OCI-LY1 (cell line): ENCODE data around the gene CTXN1.

ENCODE experiments used
- H2AFZ ChIP-seq: fragments of 200-600 bp; sonication (generic), shearing (Covaris generic); 2 replicates; pipeline ENCODE4 v1.6.0; 2014; ENCODE audit warnings: antibody characterized with exemption, mild to moderate bottlenecking, low read length
- H3F3A ChIP-seq: fragments of 200-600 bp; sonication (generic), shearing (Covaris generic); 2 replicates; pipeline ENCODE4 v1.6.0; 2014; ENCODE audit warnings: mild to moderate bottlenecking, antibody characterized with exemption, low read length, moderate library complexity; ENCODE audit not compliant: insufficient read depth
- H3K27ac ChIP-seq: fragments of 200-600 bp; sonication (generic); 2 replicates; pipeline ENCODE4 v1.5.1; 2014; ENCODE audit warnings: low read length, mixed run types, mild to moderate bottlenecking, low read depth; ENCODE audit not compliant: poor library complexity, severe bottlenecking
- H3K27me3 ChIP-seq: fragments of 200-600 bp; sonication (generic); 2 replicates; pipeline ENCODE4 v1.6.0; 2014; ENCODE audit warnings: antibody characterized with exemption, mild to moderate bottlenecking, low read length, moderate library complexity; ENCODE audit not compliant: insufficient read depth
- H3K36me3 ChIP-seq: fragments of 200-600 bp; sonication (generic); 2 replicates; pipeline ENCODE4 v1.6.1; 2014; ENCODE audit warnings: mild to moderate bottlenecking, antibody characterized with exemption, low read length, moderate library complexity, mixed read lengths; ENCODE audit not compliant: insufficient read depth
- H3K4me1 ChIP-seq: fragments of 200-600 bp; sonication (generic); 2 replicates; pipeline ENCODE4 v1.5.1; 2014; ENCODE audit warnings: mild to moderate bottlenecking, low read length, moderate library complexity; ENCODE audit not compliant: insufficient read depth, severe bottlenecking
- H3K4me2 ChIP-seq: fragments of 200-600 bp; sonication (generic), shearing (Covaris generic); 2 replicates; pipeline ENCODE4 v1.6.1; 2014; ENCODE audit warnings: low read length
- H3K4me3 ChIP-seq: fragments of 200-600 bp; sonication (generic); 2 replicates; pipeline ENCODE4 v1.5.1; 2014; ENCODE audit warnings: low read length, low read depth, mild to moderate bottlenecking, mixed read lengths; ENCODE audit not compliant: poor library complexity, severe bottlenecking
- H3K79me2 ChIP-seq: fragments of 200-600 bp; shearing (Covaris generic); 2 replicates; pipeline ENCODE4 v1.6.1; 2016; ENCODE audit warnings: mixed run types, low read length, mixed read lengths; ENCODE audit not compliant: insufficient read depth
- H3K9ac ChIP-seq: fragments of 200-600 bp; sonication (generic), shearing (Covaris generic); 2 replicates; pipeline ENCODE4 v1.6.1; 2014; ENCODE audit warnings: mild to moderate bottlenecking, low read length, mixed read lengths
- H3K9me2 ChIP-seq: fragments of 200-600 bp; sonication (generic), shearing (Covaris generic); 2 replicates; pipeline ENCODE4 v1.6.1; 2014; ENCODE audit warnings: low read depth, mild to moderate bottlenecking, low read length, mixed read lengths
- H3K9me3 ChIP-seq: fragments of 200-600 bp; shearing (Covaris generic); 2 replicates; pipeline ENCODE4 v1.6.1; 2014; ENCODE audit warnings: low read length, mixed read lengths
- H4K20me1 ChIP-seq: fragments of 200-600 bp; sonication (generic), shearing (Covaris generic); 2 replicates; pipeline ENCODE4 v1.6.0; 2016; ENCODE audit warnings: mild to moderate bottlenecking, low read length; ENCODE audit not compliant: insufficient read depth
- EZH2 ChIP-seq: fragments of 200-600 bp; sonication (generic), shearing (Covaris generic); IDR thresholded peaks from 2 replicates; pipeline ENCODE4 v1.8.0; 2017; ENCODE audit warnings: borderline replicate concordance, mixed run types, mild to moderate bottlenecking, antibody characterized with exemption, low read length, moderate library complexity, mixed read lengths
- TF ChIP-seq, protein P1 (sequence below): fragments of 200-600 bp; sonication (generic), shearing (Covaris generic); IDR thresholded peaks from 2 replicates; pipeline ENCODE4 v1.5.1; 2017; ENCODE audit warnings: mild to moderate bottlenecking, antibody characterized with exemption, low read length, moderate library complexity, mixed read lengths

CTXN1 gene

GRCh38 chr19:7926727-7927604, 1.0 kb upstream of the CTXN1 start:
- no peak for TF ChIP-seq EZH2
- TF ChIP-seq, protein P1, sequence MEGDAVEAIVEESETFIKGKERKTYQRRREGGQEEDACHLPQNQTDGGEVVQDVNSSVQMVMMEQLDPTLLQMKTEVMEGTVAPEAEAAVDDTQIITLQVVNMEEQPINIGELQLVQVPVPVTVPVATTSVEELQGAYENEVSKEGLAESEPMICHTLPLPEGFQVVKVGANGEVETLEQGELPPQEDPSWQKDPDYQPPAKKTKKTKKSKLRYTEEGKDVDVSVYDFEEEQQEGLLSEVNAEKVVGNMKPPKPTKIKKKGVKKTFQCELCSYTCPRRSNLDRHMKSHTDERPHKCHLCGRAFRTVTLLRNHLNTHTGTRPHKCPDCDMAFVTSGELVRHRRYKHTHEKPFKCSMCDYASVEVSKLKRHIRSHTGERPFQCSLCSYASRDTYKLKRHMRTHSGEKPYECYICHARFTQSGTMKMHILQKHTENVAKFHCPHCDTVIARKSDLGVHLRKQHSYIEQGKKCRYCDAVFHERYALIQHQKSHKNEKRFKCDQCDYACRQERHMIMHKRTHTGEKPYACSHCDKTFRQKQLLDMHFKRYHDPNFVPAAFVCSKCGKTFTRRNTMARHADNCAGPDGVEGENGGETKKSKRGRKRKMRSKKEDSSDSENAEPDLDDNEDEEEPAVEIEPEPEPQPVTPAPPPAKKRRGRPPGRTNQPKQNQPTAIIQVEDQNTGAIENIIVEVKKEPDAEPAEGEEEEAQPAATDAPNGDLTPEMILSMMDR, result no peak
- Histone ChIP-seq H3K9me3 (no peaks in the 10 kb centered on the region), H4K20me1 (no peaks in the 10 kb centered on the region), H3K9ac (no peak overlapping the region), H3K79me2 (no peaks in the 10 kb centered on the region), H3K9me2 (no peaks in the 10 kb centered on the region), H3K4me1 (peaks cover 10% of the 10 kb centered on the region), H3K27me3 (no peaks in the 10 kb centered on the region; the same call in 1 of the 2 replicates), H3K27ac (no peak overlapping the region), H3K4me3 (no peak overlapping the region), H3K36me3 (peaks cover 33% of the 10 kb centered on the region), H3F3A (no peaks in the 10 kb centered on the region), H3K4me2 (no peak overlapping the region), H2AFZ (no peak overlapping the region)

DNA sequence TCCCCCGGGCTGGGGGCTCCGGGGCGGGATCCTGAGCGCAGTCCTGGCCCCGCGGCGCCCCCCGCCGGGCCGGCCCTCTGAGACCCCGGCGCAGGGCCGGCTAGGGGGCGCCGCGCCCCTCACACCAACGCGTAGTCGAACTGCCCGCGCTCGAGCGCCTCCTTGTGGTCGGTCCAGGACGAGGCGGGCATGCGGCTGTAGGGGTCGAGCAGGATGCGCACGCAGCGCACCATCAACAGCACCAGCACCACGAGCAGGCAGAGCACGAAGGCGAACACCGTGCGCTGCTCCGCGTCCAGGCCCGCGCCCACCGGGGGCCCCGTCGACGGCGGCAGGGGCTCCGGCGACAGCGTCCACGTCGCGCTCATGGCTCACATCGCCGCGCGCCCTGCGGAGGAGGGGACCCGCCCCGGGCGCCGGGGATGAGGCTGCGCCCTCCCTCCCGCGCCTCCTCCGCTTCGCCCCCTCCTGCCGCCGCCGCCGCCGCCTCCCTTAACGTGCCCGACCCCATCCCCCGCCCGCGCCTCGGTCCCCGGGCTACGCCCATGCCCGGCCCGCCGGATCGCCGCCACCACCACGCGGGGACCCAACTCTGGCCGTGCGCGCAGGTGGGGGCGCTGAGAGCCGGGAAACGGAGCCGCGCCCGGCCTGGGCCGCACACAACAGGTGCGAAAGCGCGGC, 624 bp downstream of the CTXN1 start:
- Histone ChIP-seq H3K79me2 (no peaks in the 10 kb centered on the region), H3K9me3 (no peaks in the 10 kb centered on the region), H3K4me3 (peak overlapping the region; percentile 58), H3K4me2 (peak overlapping the region; percentile 77), H3F3A (no peaks in the 10 kb centered on the region), H3K27me3 (no peaks in the 10 kb centered on the region; the same call in 1 of the 2 replicates), H3K27ac (no peak overlapping the region), H4K20me1 (no peaks in the 10 kb centered on the region), H3K36me3 (peaks cover 17% of the 10 kb centered on the region), H3K9ac (peak overlapping the region; percentile 43; the same call in 1 of the 2 replicates), H3K9me2 (no peaks in the 10 kb centered on the region), H2AFZ (no peak overlapping the region), H3K4me1 (peaks cover 20% of the 10 kb centered on the region)
- TF ChIP-seq, protein P1, result peak; percentile 87
- TF ChIP-seq EZH2, result no peak

DNA sequence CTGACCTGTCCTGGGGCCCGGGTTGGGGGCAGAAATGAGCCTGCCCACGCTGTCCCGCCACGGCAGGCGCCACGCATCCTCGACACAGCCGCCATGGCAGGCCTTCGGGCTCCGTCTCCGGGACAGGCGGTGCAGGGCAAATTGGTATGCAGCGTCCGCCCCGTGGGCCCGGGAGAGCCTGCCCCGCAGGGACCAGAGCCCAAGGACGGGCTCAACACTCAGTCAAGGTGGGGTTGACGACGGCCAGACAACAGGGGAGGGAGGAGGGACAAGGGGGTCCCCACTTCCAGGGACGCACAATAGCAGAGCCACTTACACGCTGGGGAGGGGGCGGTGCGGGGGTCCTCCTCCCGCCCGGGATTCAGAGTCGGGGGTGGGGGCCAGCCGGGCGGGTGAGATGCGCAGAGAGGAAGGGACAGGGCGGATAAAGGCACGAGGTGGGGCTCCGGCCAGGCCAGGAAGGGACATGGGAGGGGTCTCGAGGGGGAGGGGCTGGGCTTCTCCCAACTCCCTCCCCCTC, 1.2 kb downstream of the CTXN1 start:
- TF ChIP-seq, protein P1, result no peak
- no peak for TF ChIP-seq EZH2
- H3F3A ChIP-seq, result no peaks in the 10 kb centered on the region
- no peak overlapping the region for H2AFZ ChIP-seq
- H4K20me1 ChIP-seq, result no peaks in the 10 kb centered on the region
- peaks cover 22% of the 10 kb centered on the region for H3K4me1 ChIP-seq
- H3K27ac ChIP-seq, result no peak overlapping the region
- H3K4me2 ChIP-seq, result peak overlapping the region; percentile 77
- H3K79me2 ChIP-seq, result no peaks in the 10 kb centered on the region
- H3K9me3 ChIP-seq, result no peaks in the 10 kb centered on the region
- no peak overlapping the region for H3K4me3 ChIP-seq
- no peaks in the 10 kb centered on the region; the same call in 1 of the 2 replicates for H3K27me3 ChIP-seq
- peaks cover 17% of the 10 kb centered on the region for H3K36me3 ChIP-seq
- H3K9me2 ChIP-seq, result no peaks in the 10 kb centered on the region
- H3K9ac ChIP-seq, result no peak overlapping the region
